ENCODE measurements around the gene VSX1.

GRCh38 chr20:25062841-25063240, 19.1 kb downstream of the VSX1 start:
- TF ChIP-seq CTCF (IDR thresholded peaks at IDR 0.05; ENCODE audit: low read length) (no peak), EZH2 (IDR thresholded peaks at IDR 0.05; ENCODE audit: borderline replicate concordance, low read length) (no peak)

Measured in OCI-LY1 (cell line).